ENCODE data around the gene FREM2.

Gene FREM2

GRCh38 chr13:38688674-38689073 lies 1.8 kb downstream of the FREM2 start:
- DNase-seq: no peak

- no peak for DNase-seq
Measured at GRCh38 chr13:38690231-38690630, 3.4 kb downstream of the FREM2 start.

- DNase-seq: no peak
Measured at GRCh38 chr13:38693168-38693567, 6.3 kb downstream of the FREM2 start.

- no peak for DNase-seq
Measured at GRCh38 chr13:38693641-38694040, 6.8 kb downstream of the FREM2 start.

- DNase-seq: no peak
Measured at GRCh38 chr13:38697197-38697596, 10.3 kb downstream of the FREM2 start.

GRCh38 chr13:38697628-38698333 lies 10.9 kb downstream of the FREM2 start:
- no peak for DNase-seq

- DNase-seq: no peak
Measured at GRCh38 chr13:38700051-38700450, 13.2 kb downstream of the FREM2 start.

GRCh38 chr13:38702669-38703068 lies 15.8 kb downstream of the FREM2 start:
- DNase-seq: no peak

- DNase-seq: no peak
Measured at GRCh38 chr13:38703255-38703654, 16.4 kb downstream of the FREM2 start.

GRCh38 chr13:38705365-38705764 lies 18.5 kb downstream of the FREM2 start:
- DNase-seq: no peak

GRCh38 chr13:38707460-38707859 lies 20.6 kb downstream of the FREM2 start:
- no peak for DNase-seq

GRCh38 chr13:38713046-38713445 lies 26.2 kb downstream of the FREM2 start:
- DNase-seq: no peak

- DNase-seq: no peak
Measured at GRCh38 chr13:38718374-38718773, 31.5 kb downstream of the FREM2 start.

GRCh38 chr13:38730332-38730731 lies 43.5 kb downstream of the FREM2 start:
- no peak for DNase-seq

GRCh38 chr13:38733146-38733545 lies 46.3 kb downstream of the FREM2 start:
- DNase-seq: no peak

GRCh38 chr13:38735665-38736440 lies 49.0 kb downstream of the FREM2 start:
- DNase-seq: no peak

- no peak for DNase-seq
Measured at GRCh38 chr13:38743466-38743865, 56.6 kb downstream of the FREM2 start.

- no peak for DNase-seq
Measured at GRCh38 chr13:38752686-38753085, 65.8 kb downstream of the FREM2 start.

GRCh38 chr13:38753878-38754277 lies 67.0 kb downstream of the FREM2 start:
- DNase-seq: no peak

GRCh38 chr13:38755793-38756192 lies 68.9 kb downstream of the FREM2 start:
- no peak for DNase-seq

- no peak for DNase-seq
Measured at GRCh38 chr13:38758277-38758676, 71.4 kb downstream of the FREM2 start.

GRCh38 chr13:38759390-38759789 lies 72.5 kb downstream of the FREM2 start:
- no peak for DNase-seq

GRCh38 chr13:38763446-38764381 lies 76.8 kb downstream of the FREM2 start:
- no peak for DNase-seq
